ENCODE measurements around the gene FMO4. TPM values are rescaled to one million over a fixed set of nuclear protein-coding genes. Genes with fewer than 3 reads are reported as not detected.
"Not testable (repeated sequence)": the region's sequence is repeated elsewhere in the genome, so short reads cannot be mapped to it uniquely, and the experiment has no call there.

FMO4 gene
- total RNA-seq, 1 donor from 2014 or later = 2.2 TPM

DNA sequence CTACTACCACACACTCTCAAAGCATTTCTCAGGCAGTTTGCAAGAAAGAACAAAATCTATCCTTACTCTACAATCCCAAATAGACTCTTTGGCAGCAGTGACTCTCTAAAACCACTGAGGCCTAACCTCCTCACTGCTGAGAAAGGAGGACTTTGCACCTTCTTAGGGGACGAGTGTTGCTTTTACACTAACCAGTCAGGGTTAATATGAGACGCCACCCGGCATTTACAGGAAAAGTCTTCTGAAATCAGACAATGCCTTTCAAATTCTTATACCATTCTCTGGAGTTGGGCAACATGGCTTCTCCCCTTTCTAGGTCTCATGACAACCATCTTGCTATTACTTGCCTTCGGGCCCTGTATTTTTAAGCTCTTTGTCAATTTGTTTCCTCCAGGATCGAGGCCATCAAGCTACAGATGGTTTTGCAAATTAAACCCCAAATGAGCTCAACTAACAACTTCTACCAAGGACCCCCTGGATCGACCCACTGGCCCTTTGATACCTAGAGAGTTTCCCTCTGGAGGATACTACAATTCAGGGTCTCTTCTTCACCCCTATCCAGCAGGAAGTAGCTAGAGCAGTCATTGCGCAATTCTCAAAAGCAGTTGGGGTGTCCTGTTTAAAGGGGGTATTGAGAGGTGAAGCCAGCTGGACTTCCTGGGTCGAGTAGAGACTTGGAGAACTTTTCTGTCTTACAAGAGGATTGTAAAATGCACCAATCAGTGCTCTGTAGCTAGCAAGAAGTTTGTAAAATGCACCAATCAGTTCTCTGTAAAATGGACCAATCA lies 2.0 kb upstream of the FMO4 start:
- no peak for ATAC-seq
- intact Hi-C loops (cut with micrococcal nuclease) = loop anchor here (2.0 to 10.0 kb wide), 3 partner anchors 65 to 347 kb away; partner anchors contain the start of gene FMO1
- no peak for DNase-seq

DNA sequence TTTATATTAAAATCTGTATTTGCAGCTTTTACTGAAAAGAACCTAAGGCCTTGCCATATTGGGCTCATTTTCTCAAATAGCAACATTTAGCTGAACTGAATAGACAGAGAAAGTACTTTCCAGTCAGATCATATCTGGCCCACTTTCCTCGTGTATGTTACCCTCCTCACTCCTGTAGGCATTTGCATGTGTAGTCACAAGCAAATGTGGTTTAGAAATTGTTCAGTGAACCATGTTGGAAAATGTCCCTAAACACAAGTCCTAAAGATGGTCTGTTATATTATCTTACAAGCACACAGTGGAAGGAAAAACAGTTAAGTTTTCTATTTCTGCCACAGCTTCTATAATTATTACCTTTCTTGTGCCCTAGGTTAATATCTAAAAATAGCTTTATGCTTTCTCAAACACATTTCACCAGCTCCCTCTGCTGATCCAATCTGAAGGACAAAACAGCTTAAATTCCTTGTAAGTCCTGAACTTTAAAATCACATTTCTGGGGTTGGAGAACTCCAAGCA lies 606 bp upstream of the FMO4 start:
- DNase-seq (no peak), ATAC-seq (no peak)
- intact Hi-C loops (cut with micrococcal nuclease) = loop anchor here (2.0 to 10.0 kb wide), 3 partner anchors 66 to 349 kb away; partner anchors contain the start of gene FMO1

DNA sequence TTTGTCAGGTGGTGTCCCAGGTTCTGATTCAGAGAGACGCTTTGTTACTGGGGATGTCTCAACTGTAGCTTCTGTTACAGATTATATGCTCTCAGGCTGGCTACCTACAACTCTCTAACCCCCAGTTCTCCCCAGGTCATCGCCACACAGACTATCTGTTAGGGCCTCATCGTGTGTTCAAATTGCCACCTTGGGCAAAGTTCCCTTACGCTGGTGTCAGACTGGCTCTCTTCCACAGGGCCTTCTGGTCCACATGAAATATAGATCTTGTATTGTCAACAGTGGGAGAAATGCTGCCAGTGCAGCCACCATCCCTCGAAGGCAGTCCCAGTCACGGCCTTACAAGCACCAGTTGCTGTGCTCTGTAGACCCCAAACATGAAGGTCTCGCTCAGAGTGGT lies 15.3 kb downstream of the FMO4 start:
- no peak for ATAC-seq
- intact Hi-C loops (cut with micrococcal nuclease) = no loop called here
- no peak for DNase-seq

DNA sequence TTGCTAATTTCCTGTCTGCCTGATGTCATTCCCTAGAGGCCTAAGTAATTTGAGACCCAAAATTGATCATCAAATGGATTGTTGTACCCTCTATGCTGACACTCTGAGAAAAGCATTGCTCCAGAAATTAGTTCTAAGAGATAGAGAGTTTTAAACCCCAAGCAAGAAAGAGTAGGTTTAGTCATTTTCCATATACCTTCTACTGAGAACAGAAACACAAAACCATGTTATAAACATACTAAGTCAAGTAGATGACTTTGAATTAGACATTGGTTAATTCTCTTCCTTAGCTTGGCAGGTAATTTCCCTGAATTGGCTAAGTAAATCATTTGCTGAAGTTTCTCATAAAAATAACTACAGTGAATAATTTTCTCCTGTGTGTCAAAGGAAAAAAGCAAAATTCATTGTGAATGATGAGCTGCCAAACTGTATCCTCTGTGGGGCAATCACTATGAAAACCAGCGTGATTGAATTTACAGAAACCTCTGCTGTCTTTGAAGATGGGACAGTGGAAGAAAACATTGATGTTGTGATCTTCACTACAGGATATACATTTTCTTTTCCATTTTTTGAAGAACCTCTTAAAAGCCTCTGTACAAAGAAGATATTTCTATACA lies 20.1 kb downstream of the FMO4 start:
- DNase-seq (no peak), ATAC-seq (no peak)
- intact Hi-C loops (cut with micrococcal nuclease) = no loop called here

DNA sequence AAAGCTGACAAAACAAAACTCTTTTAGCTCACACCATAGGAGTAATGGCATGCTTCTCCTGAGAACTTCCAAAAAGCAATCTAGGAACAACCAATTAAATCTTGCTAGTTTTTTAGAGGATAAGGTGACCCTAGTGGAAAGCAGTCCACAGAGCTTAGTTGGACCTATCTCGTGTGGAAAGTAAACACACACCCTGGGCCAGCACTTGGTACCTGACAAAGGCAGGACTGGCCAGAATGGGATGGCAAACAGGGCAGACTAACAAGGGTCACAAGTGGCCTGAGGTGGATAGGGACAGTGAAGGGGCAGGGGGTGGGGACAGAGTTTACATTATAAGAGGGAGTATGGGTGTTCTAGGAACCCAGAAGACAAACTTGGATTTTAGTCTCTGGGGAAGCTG lies 22.0 kb downstream of the FMO4 start:
- ATAC-seq (no peak), DNase-seq (no peak)
- intact Hi-C loops (cut with micrococcal nuclease) = no loop called here

DNA sequence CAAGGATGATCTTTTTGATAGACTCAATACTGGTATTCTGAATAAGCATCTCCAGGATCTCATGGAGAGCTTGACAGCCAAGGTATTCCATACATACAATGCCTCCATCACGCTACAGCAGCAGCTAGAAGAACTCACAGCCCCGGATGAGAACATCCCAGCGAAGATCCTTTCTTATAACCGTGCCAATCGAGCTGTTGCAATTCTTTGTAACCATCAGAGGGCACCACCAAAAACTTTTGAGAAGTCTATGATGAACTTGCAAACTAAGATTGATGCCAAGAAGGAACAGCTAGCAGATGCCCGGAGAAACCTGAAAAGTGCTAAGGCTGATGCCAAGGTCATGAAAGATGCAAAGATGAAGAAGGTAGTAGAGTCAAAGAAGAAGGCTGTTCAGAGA lies 25.4 kb downstream of the FMO4 start:
- ATAC-seq; intact Hi-C loops (cut with micrococcal nuclease); DNase-seq: not testable (repeated sequence)

DNA sequence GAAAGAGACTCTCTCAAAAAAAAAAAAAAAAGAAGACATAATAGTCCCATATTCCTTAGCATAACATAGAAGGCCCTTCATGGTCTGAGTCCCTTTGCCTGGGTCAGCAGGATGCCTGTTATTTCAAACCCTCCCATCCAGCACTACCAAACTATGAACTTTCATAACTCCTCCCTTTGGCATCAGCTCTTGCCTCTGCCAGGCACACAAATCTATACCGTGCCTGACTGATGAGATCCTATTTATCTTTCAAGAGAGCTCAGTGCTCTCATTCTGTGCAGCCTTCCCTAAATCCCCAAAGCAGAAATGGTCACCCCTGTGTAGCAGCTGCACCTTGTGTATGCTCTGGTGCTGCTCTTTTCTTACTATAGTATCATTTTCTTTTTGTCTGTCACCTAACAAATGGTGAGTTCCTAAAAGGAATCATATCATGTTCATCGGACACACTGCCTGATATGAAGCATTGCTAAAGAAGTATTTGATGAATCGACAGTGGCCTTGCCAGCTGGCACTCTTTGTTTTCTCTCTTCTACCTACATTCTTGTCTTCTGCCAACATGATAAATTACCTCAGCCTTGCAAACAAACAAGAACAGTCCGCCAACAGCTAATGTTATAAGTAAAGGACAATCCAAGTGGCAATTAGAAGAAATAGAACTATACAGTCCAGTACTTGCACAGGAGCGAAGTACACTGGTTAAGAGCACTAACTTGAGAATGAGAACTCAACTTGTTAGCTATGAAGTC lies 29.9 kb downstream of the FMO4 start:
- DNase-seq = no peak
- no peak for ATAC-seq
- intact Hi-C loops (cut with micrococcal nuclease) = no loop called here

DNA sequence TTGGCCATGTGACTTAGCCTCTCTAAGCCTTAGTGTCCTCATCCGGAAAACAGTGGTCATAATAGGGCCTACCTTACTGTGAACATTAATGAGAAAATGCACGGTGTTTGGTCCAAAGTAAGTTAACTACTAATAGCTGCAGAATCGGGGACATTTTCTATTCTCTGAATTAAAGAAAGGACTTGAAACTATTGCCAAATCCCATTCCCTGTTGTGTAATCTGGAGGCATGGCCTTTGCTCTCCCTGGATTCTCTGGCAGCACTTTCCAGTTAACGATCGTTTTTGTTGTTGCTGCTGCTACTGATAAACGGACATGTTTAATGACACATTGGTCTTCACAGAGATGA lies 30.5 kb downstream of the FMO4 start:
- DNase-seq (no peak), ATAC-seq (peak; percentile 64)
- intact Hi-C loops (cut with micrococcal nuclease) = no loop called here

DNA sequence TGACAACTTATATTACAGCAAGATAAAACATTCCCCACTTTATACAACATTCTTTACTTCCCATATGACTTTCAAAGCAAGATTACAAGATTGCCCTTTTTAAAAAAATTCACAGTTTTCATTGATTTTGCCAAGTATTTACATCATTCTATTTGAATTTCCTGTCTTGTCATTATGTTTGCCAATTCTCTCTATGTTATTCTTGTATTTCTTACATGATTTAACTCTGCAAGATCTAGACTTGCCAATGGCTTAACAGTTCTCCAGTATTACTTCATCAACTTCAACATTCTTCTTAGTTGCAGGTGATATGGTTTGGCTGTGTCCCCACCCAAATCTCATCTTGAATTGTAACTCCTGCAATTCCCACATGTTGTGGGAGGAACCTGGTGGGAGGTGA lies 31.6 kb downstream of the FMO4 start:
- DNase-seq (no peak), ATAC-seq (no peak)
- intact Hi-C loops (cut with micrococcal nuclease) = no loop called here

DNA sequence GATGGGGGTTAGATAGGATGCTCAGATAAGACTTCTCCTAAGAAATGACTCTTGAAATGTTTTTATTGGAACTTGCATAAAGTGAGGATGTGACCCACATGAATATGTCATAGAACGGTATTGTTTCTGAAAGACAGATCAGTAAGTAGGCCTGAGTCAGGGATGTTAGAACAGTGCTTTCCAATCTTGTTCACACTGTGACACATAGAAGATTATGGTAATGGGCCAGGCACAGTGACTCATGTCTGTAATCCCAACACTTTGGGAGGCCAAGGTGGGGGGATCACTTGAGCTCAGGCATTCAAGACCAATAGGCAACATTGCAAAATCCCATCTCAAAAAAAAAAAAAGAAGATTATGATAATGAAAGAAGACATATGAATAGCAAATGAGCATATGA lies 32.9 kb downstream of the FMO4 start:
- no peak for ATAC-seq
- intact Hi-C loops (cut with micrococcal nuclease) = no loop called here
- DNase-seq = no peak

DNA sequence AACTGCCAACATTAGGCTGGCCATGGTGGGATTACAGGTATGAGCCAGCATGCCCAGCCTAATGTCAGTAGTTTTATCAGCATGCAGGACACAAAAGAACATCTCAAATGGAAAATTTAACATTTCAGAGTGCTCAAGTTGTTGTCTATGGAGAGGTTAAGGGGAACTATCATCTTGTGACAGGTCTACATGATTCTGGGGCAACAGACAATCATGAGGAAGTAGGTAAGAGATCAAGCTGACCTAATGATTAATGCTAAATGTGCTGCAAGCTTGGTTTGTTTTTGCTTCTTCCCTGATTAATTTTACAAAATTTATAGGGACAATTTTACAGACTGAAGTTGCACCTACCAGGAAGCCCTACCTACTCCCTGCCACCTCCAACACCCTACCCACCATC lies 36.6 kb downstream of the FMO4 start:
- no peak for DNase-seq
- intact Hi-C loops (cut with micrococcal nuclease) = no loop called here
- ATAC-seq = no peak

DNA sequence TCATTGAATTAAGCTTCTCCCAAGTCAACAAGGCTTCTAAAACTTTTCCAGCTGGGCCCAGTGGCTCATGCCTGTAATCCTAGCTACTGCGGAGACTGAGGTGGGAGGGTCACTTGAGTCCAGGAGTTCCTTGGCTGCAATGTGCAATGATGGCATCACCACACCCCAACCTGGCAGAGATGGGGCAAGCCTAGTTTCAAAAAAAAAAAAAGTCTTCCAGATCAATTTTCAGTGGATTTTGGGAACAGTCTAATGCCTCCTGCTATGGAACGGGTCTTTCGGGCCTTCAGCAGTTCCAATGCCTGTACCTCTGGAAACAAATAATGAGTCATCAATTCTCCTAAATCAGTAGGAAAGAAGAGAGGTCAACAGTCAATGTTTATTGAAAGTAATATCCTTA lies 38.0 kb downstream of the FMO4 start:
- DNase-seq (no peak), ATAC-seq (no peak)
- intact Hi-C loops (cut with micrococcal nuclease) = no loop called here

DNA sequence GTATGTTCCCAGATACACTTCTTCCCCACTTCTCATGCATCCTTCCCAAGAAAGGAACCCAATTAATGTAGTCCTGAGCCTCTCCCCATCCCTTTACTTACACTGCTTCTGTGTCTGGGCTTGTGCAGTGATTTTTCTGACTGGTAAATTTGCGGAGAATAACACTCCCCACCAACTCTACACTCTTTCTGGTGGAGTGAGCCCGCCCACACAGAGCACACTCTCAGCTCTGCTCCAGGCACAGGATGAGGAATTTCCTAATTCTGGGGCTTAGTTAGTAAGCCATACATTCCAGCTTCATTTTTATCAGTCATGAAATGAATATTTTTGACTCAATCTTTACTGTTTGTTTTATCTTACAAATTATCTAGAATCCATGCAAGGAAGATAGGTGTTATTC lies 38.6 kb downstream of the FMO4 start:
- ATAC-seq = no peak
- intact Hi-C loops (cut with micrococcal nuclease) = no loop called here
- DNase-seq = no peak

DNA sequence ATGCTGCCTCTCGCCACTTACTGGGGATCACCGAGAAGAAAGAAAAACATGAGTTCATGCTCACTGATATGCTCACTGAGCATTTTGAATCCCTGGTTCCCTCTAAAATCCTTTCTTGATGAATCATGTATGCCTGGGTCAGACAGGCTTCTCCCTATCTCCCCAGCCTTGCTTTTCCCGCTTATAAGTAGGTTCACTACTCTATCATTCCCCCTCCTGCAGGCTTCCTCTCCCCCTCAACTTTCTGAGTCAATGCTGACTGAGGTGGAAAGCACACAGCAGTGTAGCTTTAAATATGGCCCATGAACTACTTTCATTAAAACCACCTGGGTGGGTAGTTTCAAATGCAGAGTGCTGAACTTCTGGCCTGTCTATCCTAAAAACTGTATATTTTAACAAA lies 41.7 kb downstream of the FMO4 start:
- DNase-seq = no peak
- no peak for ATAC-seq
- intact Hi-C loops (cut with micrococcal nuclease) = no loop called here

DNA sequence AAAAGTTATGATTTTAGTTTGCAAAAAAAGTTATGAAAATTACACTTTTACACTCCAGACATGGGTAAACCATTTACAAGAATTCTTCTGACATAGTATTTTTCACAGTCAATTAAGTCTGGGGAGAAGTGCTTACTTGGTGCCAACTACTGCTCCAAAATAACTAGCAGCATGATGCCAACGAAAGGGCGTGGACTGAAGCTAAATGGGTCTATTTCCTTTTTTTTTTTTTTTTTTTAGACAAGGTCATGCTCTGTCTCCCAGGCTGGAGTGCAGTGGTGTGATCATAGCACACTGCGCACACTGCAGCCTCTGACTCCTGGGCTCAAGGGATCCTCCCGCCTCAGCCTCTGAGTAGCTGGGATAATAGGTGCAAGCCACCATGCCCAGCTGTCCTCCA lies 43.2 kb downstream of the FMO4 start:
- ATAC-seq = no peak
- intact Hi-C loops (cut with micrococcal nuclease) = no loop called here
- DNase-seq = no peak

DNA sequence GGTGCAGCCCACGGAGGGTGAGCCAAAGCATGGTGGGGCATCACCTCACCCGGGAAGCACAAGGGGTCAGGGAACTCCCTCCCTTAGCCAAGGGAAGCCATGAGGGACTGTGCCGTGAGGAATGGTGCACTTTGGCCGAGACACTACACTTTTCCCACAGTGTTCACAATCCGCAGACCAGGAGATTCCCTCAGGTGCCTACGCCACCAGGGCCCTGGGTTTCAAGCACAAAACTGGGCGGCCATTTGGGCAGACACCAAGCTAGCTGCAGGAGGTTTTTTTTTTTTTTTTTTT lies 45.3 kb downstream of the FMO4 start:
- DNase-seq; intact Hi-C loops (cut with micrococcal nuclease); ATAC-seq: not testable (repeated sequence)

DNA sequence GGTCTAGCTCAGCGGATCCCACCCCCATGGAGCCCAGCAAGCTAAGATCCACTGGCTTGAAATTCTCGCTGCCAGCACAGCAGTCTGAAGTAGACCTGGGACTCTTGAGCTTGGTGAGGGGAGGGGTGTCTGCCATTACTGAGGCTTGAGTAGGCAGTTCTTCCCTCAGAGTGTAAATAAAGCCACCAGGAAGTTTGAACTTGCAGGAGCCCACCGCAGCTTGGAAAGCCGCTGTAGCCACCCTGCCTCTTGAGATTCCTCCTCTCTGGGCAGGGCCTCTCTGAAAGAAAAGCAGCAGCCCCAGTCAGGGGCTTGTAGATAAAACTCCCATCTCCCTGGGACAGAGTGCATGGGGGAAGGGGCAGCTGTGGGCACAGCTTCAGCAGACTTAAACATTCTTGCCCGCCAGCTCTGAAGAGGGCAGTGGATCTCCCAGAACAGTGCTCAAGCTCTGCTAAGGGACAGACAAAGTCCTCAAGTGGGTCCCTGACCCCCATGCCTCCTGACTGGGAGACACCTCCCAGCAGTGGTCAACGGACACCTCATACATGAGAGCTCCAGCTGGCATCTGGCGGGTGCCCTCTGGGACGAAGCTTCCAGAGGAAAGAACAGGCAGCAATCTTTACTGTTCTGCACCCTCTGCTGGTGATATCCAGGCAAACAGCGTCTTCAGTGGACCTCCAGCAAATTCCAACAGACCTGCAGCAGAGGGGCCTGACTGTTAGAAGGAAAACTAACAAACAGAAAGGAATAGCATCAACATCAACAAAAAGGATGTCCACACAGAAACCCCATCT lies 45.9 kb downstream of the FMO4 start:
- ATAC-seq; DNase-seq; intact Hi-C loops (cut with micrococcal nuclease): not testable (repeated sequence)

DNA sequence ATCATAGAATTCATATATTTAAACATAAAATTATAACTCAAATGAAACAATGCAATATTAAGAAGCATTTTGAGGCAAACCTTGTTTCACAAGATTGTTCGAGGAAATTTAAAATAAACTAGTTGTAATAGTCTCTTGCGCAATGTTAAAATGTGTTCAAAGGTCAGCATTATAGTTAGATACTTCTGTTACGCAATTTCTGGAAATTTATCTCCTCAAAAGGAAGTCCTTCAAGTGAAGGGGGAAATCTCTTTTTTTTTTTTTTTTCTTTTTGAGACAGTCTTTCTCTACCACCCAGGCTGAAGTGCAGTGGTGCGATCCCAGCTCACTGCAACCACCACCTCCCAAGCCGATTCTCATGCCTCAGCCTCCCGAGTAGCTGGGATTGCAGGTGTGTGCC lies 52.1 kb downstream of the FMO4 start:
- ATAC-seq (no peak), DNase-seq (no peak)
- intact Hi-C loops (cut with micrococcal nuclease) = no loop called here

DNA sequence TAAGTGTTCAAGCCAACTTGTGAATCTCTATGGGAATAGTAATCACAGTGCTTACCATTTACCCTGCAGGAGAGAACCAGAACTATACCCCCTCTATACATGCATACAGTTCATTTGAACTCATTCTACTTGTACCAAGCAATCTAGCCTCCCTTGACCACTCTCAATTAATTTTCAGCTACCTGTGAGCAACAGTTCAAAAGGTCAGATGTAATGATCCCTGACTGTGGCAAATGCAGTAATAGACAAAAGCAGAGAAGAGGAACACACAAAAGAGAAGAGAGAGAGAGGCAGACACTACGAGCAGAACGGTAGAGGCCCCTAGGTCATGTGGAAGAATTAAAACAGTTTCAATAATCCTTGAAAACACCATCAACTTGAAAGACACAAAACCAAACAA lies 52.8 kb downstream of the FMO4 start:
- no peak for DNase-seq
- intact Hi-C loops (cut with micrococcal nuclease) = no loop called here
- no peak for ATAC-seq

DNA sequence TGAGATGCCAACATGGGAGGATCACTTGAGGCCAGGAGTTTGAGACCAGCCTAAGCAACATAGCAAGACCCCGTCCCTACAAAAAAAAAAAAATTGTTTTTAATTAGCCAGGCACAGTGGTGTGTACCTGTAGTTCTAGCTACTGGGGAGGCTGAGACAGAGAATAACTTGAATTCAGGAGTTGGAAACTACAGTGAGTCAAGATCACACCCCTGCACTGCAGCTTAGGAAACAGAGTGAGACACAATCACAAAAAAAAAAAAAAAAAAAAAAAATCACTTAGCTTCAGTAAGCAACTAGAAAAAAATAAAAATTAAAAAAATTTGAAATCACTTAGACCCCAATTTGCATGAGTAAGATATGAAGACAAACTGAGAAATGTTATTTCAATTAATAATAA lies 53.5 kb downstream of the FMO4 start:
- intact Hi-C loops (cut with micrococcal nuclease) = no loop called here
- DNase-seq = no peak
- no peak for ATAC-seq

All from left ventricle myocardium superior (tissue), 1 donor.